SKM-1 treated with dmso at 0.1 percent for 144 hours (cell line): ENCODE data around the gene SH3BP5.

Experiments
- DNase-seq: peaks from one replicate; lab custom pipeline; 2025; ENCODE audit not compliant: unreplicated experiment; lab: John Stamatoyannopoulos, UW

SH3BP5 gene

GRCh38 chr3:15207836-15208504, 124.4 kb downstream of the SH3BP5 start:
- no peak for DNase-seq

GRCh38 chr3:15206662-15207576, 125.5 kb downstream of the SH3BP5 start:
- DNase-seq = no peak

DNA sequence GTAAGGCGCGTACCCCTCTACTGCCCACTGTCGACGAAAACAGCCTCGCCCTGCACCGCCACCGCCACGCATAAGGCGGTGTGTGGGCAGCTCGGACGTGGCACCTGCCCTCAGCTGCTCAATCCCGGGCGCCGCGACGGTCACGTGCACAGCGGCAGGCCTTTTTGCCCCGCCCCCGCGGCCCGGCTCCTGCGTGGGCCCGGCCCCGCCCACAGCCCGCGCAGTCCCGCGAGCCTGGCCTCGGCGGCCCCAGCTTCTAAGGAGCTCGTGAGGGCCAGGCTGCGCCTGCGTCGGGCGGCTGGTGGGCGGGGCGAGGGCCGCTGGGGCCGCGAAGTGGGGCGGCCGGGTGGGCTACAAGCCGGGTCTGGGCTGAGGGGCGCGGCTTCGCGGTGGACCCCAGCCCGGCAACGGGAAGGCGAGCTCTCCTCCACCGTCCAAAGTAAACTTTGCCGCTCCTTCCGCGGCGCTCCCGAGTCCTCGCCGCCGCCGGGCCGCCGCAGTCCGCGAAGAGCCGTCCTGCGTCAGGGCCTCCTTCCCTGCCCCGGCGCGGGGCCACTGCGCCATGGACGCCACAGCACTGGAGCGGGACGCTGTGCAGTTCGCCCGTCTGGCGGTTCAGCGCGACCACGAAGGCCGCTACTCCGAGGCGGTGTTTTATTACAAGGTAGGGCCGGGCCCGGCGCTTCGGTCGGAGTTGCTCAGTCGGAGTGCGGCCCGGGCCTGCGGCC, 126.3 kb downstream of the SH3BP5 start, which contains the start of gene CAPN7:
Gene CAPN7 (plus strand): TSS at position 313 of the 728 bp plus-strand sequence. CDS start 250 bp downstream, at position 563.
- no peak for DNase-seq

DNA sequence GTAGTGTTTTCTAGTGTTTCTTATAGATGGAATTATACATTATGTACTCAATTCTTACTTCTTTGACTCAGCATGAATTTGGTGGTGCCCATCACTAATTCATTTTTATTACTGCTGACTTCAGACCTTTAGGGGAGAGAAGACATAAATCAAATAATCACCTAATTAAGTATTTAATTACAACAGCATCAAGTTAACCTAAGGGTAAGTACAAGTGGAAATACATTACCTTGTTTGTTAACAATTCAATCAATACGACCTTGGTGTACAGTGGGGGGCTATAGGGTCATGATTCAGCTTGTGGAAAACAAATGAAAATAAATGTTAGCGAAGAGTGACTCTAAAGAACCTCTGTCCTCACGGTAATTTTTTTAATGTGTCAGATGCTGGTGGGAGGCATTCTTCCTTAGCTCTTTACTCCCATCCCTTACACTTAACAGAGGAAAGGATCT, 126.9 kb downstream of the SH3BP5 start:
- no peak for DNase-seq
